ENCODE data around the gene CXorf49B. TPM values are rescaled to one million over a fixed set of nuclear protein-coding genes. Genes with fewer than 3 reads are reported as not detected.
"Not testable (repeated sequence)": the region's sequence is repeated elsewhere in the genome, so short reads cannot be mapped to it uniquely, and the experiment has no call there.

The CXorf49B gene
- total RNA-seq, 6 experiments from 2014 or later, result not detected

GRCh38 chrX:71783569-71784347 lies 20.6 kb downstream of the CXorf49B start:
- not testable (repeated sequence) for H3K4me3 Mint-ChIP-seq, H3K9me3 Mint-ChIP-seq

GRCh38 chrX:71784348-71784983 lies 21.3 kb downstream of the CXorf49B start:
- not testable (repeated sequence) for H3K27ac Mint-ChIP-seq; H3K4me3 Mint-ChIP-seq; H3K27me3 Mint-ChIP-seq (ENCODE audit: insufficient read depth); H3K9me3 Mint-ChIP-seq; H3K36me3 Mint-ChIP-seq (ENCODE audit: low read depth); DNase-seq; H3K4me1 Mint-ChIP-seq (ENCODE audit: low read depth)

More at GRCh38 chrX:71783569-71784347, 20.6 kb downstream of the CXorf49B start:
- not testable (repeated sequence) for H3K4me1 Mint-ChIP-seq (ENCODE audit: low read depth); DNase-seq; H3K27me3 Mint-ChIP-seq (ENCODE audit: insufficient read depth); H3K36me3 Mint-ChIP-seq (ENCODE audit: low read depth); H3K27ac Mint-ChIP-seq

- H3K4me3 Mint-ChIP-seq; H3K27me3 Mint-ChIP-seq (ENCODE audit: insufficient read depth); H3K36me3 Mint-ChIP-seq (ENCODE audit: low read depth); H3K27ac Mint-ChIP-seq; DNase-seq; H3K9me3 Mint-ChIP-seq; H3K4me1 Mint-ChIP-seq (ENCODE audit: low read depth): not testable (repeated sequence)
These were observed 43.3 kb downstream of the CXorf49B start for GRCh38 chrX:71806450-71806849.

GRCh38 chrX:71809886-71810285 lies 46.7 kb downstream of the CXorf49B start:
- Mint-ChIP-seq H3K36me3 (ENCODE audit: low read depth) (no peaks in the 10 kb centered on the region), H3K27me3 (ENCODE audit: insufficient read depth) (peaks cover 7% of the 10 kb centered on the region), H3K9me3 (no peaks in the 10 kb centered on the region), H3K4me3 (no peak overlapping the region), H3K4me1 (ENCODE audit: low read depth) (no peaks in the 10 kb centered on the region), H3K27ac (no peak overlapping the region)
- no peak for TF ChIP-seq CTCF (IDR thresholded peaks at IDR 0.05)
- DNase-seq, result no peak

GRCh38 chrX:71814123-71814912 lies 51.2 kb downstream of the CXorf49B start:
- no peak for DNase-seq
- H3K27me3 Mint-ChIP-seq (ENCODE audit: insufficient read depth), result peaks cover 9% of the 10 kb centered on the region
- no peak for TF ChIP-seq CTCF (IDR thresholded peaks at IDR 0.05)
- H3K4me1 Mint-ChIP-seq (ENCODE audit: low read depth), result no peaks in the 10 kb centered on the region
- no peaks in the 10 kb centered on the region; the same call in 1 of the 2 replicates for H3K9me3 Mint-ChIP-seq
- no peaks in the 10 kb centered on the region for H3K36me3 Mint-ChIP-seq (ENCODE audit: low read depth)
- H3K4me3 Mint-ChIP-seq, result no peak overlapping the region
- H3K27ac Mint-ChIP-seq, result no peak overlapping the region

- Mint-ChIP-seq H3K36me3 (ENCODE audit: low read depth) (no peaks in the 10 kb centered on the region), H3K9me3 (no peaks in the 10 kb centered on the region; the same call in 1 of the 2 replicates)
These were observed 52.2 kb downstream of the CXorf49B start for GRCh38 chrX:71815121-71815905.

More at GRCh38 chrX:71815121-71815905, 52.2 kb downstream of the CXorf49B start:
- no peak overlapping the region for H3K4me3 Mint-ChIP-seq
- no peaks in the 10 kb centered on the region for H3K4me1 Mint-ChIP-seq (ENCODE audit: low read depth)
- H3K27ac Mint-ChIP-seq, result no peak overlapping the region
- no peak for TF ChIP-seq CTCF (IDR thresholded peaks at IDR 0.05)
- no peak for DNase-seq
- peaks cover 7% of the 10 kb centered on the region for H3K27me3 Mint-ChIP-seq (ENCODE audit: insufficient read depth)
